GM21786 (cell line): ENCODE data around the gene GNG7.
"Not testable (repeated sequence)": the region's sequence is repeated elsewhere in the genome, so short reads cannot be mapped to it uniquely, and the experiment has no call there.

ENCODE experiments used
- ATAC-seq: cut with Tn5 transposase; IDR thresholded peaks from one replicate; pipeline ENCODE4 v1.9.1; 2021; ENCODE audit not compliant: unreplicated experiment

GNG7 gene

DNA sequence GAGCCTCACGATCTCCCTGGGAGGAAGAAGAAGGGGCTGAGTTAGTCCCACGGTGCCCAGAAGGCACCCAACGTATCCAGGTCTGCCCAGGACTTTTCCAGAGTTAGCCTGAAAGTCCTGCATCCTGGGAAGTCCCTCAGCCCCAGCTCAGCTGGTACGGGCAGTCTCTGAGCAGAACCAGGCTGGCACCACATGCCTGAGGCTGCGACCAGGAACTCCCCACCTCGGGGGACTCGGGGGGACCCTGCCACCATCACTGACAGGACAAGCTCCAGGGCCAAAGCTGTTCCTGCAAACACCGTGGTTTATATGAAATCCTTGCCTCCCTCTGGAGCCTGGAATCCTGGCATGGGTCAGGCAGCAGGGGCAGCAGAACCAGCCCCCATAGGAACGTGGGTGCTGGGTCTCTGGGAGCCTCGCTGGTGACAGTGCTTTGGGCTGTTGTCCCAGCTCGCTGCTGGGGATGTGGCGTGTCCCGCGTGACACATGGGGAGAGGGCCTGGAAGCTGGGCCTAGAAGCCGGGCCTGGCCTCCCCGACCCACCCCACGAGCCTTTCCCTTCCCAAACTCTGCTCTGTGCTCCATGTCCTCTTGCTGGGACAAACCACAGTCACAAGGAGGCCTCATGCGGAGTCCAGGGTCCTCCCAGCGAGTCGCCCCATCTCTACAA is 55.5 kb downstream of the GNG7 start:
- ATAC-seq, result no peak

DNA sequence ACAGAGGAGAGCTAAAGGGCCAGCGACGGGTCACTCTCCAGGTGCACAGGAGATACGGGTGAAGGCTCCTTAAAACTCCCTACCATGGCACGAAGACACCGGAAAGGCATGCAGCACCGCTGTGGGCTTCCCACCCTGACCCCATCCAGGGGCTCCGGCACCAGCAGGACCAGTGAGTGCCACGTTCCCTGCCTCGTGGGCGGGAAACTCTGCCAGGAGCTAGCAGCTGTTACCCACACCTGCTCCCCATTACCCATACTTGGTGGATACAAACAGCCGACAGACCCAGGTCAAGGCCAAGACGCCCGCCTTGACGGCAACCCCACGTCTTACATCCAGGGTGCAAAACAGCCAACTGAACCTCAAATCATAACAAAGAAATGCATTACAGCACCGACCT is 56.7 kb downstream of the GNG7 start:
- ATAC-seq, result no peak

DNA sequence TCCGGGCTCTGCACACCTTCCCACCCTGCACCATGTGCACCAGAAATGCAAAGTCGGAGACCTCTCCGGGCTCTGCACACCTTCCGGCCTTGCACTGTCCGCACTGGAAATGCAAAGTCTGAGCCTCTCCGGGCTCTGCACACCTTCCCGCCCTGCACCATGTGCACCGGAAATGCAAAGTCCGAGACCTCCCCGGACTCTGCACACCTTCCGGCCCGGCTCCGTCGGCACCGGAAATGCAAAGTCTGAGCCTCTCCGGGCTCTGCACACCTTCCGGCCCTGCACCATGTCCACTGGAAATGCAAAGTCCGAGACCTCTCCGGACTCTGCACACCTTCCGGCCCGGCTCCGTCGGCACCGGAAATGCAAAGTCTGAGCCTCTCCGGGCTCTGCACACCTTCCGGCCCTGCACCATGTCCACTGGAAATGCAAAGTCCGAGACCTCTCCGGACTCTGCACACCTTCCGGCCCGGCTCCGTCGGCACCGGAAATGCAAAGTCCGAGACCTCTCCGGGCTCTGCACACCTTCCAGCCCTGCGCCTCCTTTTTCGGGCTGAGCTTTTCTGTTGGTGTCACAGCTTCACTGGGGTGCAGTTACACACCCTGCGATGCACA is 59.3 kb downstream of the GNG7 start:
- ATAC-seq, result not testable (repeated sequence)

DNA sequence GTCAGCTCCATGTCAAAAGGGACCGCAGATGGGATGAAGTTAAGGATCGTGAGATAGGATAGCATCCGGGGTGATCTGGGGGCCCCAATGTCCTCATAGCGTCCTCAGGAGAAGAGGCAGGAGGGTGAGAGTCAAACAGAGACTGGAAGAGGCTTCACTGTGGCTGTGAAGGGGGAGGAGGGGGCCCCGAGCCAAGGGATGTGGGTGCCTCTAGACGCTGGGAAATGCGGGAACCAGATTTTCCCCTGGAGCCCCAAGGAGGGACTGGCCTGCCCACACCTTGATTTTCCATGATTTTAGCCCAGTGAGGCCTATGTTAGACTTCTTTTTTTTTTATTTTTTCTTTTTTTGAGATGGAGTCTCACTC is 61.2 kb downstream of the GNG7 start:
- no peak for ATAC-seq

DNA sequence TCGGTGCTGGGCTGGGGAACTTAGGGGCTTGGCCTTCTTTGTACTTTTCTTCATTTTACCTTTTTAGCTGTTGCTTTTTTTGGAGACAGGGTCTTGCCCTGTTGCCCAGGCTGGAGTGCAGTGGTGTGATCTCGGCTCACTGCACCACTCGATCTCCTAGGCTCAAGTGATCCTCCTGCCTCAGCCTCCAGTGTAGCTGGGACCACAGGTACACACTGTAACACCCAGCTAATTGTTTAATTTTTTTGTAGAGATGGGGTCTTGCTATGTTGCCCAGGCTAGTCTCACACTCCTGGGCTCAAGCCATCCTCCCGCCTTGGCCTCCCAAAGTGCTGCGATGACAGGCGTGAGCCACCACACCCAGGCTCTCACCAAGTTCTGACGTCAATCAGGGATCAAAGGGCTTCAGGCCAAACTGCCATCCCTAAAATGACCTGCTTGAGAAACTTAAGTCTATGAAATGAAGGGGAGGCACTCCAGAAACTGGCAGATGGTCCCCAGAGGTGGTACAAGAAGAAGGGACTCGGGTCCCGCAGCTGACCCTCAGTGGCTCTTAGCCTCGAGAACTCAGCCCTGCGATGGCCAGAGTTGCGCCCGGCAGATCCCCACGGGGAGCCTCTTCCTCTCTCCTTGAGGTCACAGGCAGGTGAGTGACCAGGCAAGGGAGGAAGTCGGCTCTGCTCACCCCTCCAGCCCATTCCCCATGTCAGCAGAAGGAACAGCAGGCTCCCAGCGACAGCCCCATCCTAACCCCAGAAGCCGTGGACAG is 61.7 kb downstream of the GNG7 start:
- ATAC-seq, result no peak

DNA sequence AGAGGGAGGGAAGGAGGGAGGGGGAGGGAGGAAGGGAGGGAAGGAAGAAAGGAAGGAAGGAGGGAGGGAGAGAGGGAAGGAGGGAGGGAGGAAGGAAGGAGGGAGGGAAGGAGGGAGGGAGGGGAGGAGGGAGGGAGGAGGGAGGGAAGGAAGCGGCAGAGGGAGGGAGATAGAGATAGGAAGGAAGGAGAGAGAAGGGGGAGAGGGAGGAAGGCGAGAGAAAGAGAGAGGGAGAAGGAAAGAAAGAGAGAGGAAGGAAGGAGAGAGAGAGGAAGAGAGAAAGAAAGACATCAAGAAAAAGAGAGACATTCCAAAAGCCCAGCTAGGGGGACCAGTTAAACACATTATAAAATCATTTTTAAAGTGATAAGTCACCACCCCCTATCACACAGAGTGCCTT is 62.5 kb downstream of the GNG7 start:
- ATAC-seq, result no peak

DNA sequence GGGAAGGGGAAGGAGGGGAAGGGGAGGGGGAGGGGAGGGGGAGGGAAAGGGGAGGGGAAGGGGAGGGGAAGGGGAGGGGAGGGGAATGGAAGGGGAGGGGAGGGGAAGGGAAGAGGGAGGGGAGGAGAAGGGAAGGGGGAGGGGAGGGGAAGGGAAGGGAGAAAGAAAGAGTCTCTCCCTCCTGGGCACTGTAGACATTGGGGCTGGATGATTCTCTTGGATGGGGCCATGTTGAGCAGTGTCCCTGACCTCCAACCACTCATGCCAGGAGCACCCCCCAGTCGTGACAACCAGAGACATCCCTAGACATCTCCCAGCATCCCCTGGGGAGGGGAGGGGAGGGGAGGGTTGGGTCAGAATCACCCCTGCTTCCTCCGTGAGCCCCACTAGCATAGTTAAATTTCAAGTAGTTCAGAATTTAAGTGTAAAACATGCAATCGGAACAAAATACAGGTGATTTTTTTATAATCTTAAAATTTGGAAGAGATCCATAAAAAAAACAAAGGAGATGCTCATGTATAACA is 64.0 kb downstream of the GNG7 start:
- no peak for ATAC-seq

DNA sequence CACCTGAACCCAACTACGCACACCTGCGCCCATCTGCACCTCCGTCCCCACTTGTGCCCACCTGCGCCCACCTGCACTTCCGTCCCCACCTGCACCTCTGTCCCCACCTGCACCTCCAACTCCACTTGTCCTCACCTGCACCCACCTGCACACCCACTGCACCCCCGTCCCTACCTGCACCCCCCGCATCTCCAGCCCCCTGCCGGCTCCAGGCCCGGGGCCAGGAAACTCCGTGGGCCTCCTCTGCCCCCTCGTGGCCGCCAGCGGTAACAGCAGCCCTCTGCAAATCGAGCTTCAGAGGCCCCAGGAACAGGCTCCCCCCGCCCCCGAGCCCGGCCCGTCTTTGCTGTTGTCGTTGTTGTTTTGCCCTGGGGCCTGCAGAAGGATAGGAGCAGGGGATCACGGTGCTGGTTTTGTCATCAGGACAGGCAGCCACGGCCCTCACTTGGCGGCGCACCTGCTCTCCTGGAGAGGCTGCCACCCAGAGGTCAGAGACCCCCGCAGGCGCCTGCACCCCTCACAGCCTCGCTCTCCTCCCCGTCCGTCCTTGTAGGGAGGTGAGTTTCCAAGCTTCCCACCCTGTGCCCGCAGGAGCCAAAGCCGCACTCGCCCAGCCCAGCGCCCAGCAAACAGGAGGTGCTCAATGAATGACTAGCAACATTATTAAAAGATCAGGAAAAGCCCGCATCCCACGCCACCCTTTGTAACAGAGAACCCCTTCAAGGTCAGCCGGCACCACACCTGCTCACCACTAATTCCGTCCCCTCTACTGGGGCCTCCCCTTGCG is 65.4 kb downstream of the GNG7 start:
- no peak for ATAC-seq

DNA sequence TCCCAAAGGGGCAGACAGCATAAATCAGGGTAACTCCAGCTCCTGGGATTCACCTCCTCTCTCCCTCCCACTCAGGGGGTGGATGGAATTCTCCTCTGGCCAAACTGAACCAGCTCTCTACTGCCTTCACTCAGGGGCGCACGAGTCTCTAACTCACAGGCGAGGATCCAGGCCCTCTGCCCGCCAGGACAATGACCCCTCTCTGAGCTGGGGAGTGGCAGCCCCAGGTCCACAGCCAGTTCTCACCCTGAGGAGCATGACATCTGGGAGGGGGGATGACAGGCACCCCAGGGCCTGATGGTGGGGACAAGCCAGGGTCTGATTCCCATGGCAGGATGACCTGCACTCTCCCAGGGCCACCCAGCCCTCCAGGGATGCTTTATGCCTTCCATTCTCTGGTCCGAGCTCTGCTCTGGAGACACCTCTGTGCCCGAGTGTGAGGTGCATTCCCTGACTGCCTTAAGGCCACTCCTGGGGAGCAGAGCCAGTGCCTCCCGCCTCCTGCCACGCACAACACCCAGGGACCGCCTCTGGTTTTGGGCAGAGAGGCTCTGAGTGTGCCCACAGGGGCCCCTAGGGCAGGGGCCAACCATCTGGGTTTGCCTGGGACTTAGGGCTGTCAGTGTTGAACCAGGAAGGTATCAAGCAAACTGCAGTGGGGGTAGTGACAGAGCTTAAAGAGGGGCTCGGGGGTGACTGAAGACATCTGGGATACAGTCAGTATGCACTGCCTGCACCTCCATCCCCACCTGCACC is 66.2 kb downstream of the GNG7 start:
- no peak for ATAC-seq

DNA sequence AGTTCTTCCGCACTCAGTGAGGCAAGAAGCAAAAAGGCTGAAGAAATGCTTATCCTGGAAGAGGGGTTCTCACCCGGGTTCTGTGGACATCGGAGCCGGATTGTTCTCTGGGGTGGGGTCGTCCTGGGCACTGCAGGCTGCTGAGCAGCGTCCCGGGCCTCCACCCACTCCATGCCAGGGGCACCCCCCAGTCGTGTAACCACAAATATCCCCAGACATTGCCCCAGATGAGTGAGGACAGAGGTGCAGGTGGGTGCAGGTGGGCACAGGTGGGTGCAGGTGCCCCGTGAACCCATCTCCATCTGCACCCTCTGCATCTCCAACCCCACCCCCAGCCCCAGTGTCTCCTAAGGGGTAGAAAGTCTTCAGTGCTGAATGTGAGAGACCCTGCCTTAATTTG is 67.5 kb downstream of the GNG7 start:
- ATAC-seq, result no peak

DNA sequence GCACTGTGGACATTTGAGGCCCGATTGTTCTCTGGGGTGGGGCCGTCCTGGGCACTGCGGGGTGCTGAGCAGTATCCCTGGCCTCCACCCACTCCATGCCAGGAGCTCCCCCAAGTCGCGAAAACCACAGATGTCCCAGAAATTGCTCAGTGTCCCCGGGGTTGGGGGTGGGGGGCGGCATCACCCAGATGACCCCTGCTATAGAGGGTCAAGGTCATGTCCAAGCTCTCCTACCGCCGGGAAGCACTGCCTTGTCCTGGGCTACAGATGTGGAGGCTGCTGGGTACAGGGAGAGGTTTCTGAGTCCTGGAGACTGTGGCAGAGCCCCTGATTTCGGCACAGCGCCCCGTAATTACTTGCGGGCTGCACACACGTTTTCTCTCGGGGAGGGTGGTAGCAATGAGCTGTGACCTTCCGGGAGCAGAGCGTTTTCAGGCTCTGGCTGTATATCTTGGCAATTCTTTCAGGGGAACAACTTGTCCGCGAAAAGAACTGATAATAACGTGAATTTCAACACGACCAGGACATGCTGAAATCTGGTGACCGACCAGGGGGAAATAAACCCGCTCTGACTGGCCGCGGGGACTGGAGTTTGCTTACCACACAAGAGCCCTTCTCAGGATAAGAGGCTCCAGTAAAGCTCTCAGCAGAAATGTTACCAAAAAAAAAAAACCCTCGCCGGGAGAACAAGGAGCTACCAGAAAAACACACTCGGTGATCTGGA is 68.1 kb downstream of the GNG7 start:
- no peak for ATAC-seq

DNA sequence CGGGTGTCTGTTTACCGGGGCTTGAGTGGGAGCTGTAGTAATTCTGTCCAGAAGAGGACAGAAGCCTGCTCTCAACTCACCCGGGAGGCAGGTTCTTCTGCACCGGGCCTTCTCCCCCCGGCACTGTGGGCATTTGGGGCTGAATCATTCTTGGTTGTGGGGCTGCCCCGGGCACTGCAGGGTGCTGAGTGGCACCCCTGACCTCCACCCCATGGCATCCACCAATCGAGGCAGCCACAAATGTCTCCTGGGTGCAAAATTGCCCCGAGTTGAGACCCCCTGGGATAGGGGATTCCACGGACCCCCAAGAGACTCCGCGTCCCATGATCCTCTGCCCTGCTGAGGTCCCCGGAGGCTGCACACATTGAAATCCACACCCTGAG is 68.8 kb downstream of the GNG7 start:
- no peak for ATAC-seq

DNA sequence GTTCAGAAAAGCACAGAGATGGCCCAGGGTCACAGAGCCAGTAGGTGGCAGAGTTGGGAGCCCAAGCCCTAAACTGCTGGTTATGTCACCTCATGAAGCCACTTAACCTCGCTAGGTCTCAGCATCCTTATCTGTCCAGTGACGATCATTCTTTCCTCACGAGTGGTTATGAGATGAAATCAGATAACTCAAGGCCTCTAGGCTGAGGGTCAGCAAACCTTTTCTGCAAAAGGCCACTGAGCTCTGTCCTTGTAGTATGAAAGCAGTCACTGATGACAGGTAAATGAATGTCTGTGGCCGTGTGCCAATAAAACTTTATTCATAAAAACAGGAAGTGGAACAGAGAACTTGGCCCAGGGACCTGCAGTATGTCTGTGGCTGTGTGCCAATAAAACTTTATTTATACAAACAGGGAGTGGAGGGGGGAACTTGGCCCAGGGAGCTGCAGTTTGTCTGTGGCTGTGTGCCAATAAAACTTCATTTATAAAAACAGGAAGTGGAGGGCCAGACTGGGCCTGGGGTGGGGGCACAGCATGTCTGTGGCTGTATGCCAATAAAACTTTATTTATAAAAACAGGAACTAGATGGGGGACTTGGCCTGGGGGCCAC is 71.2 kb downstream of the GNG7 start:
- ATAC-seq, result no peak

DNA sequence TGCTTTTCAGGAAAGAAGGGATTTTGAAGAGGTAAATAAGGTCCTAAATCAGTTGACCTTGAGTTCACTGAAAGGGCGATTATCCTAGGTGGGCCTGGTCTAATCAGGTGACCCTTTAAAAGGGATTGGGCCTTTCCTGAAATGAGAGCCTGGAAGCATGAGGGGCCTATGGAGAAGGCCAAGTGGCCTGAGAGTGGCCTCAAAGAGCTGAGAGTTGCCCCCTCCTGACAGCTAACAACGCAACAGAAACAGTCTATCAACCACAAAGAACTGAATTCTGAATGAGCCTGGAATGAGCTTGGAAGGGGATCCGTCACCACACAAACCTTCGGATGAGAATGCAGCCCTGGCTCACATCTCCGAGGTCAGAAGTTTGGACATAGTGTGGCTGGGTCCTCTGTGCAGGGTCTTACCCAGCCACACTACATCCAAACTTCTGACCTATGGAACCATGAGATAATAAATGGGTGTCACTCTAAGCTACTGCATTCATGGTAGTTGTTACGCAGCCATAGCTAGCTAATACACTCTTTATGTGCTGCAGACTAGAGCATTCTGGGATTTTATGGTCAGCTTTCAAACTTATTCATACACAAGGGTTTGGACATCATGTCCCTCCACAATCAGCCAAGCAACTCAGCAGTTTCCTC is 72.0 kb downstream of the GNG7 start:
- ATAC-seq, result no peak

DNA sequence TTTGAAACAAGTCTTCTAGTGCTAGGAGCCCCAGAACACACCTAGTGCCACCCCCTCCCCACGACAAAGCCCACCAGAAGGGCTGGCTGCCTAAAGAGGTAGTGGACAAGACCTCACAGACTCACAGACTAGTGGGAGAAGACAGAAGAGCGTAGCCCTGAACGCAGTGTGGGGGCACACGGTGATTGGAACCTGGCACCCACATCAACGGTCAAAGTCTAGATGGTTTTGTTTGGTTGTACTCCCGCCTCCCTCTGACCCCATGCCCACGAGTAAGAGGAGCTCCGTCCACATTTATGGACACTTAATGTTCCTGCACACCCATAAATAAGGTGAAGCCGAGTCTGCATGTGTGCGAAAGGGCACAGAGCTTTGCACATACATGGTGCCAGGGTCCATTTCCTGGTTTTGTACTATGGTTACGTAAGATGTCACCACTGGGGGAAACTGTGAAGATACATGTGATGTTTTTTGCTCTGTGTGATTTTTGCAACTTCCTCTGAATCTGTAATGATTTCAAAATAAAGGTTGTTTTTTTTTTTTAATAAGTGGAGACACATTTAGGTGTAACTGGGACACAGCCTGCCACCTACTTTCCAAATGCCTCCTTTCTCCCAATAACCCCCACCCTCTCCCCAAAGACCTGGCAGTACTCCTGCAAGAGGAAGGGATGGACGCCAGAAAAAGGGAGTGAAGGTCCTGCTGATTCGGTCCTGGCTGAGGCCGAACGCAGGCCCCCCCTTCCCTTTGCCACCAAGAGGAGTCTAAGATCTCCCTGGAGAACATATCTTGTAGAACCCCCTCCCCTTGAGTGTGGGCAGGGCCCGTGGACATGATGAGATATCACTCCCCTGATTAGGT is 72.8 kb downstream of the GNG7 start:
- ATAC-seq, result no peak

DNA sequence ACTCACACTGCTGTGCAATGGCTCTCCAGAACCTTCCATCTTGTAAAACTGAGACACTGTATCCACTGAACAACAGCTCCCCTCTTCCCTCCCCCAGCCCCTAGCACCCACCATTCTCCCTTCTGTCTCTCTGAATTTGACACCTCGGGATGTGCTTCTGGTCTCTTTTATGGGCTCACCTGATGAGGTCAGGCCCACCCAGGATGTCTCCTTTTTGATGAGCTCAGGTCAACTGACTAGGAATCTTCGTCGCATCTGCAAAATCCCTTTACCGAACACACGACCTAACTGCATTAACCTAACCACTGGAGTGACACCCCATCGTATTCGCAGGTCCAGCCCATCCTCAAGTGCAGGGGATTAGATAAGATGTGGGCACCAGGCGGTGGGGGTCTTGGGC is 73.9 kb downstream of the GNG7 start:
- ATAC-seq, result no peak

DNA sequence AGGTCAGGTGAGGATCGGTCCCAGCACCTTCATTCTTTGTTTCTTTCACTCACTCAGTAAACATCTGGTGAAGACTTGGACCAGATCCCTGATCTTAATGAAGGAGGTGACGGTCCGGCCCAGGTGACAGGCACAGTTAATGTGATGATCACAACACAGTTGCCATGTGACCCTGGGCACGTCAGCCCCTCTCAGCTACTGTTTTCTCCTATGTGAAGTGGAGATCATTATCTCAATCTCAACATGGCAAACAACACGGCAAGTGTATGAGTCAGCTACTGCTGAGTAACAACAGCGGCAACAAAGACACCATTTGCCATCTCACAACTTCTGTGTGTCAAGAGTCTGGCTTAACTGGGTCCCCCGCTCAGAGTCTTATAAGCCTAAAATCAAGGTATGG is 74.6 kb downstream of the GNG7 start:
- ATAC-seq, result no peak

DNA sequence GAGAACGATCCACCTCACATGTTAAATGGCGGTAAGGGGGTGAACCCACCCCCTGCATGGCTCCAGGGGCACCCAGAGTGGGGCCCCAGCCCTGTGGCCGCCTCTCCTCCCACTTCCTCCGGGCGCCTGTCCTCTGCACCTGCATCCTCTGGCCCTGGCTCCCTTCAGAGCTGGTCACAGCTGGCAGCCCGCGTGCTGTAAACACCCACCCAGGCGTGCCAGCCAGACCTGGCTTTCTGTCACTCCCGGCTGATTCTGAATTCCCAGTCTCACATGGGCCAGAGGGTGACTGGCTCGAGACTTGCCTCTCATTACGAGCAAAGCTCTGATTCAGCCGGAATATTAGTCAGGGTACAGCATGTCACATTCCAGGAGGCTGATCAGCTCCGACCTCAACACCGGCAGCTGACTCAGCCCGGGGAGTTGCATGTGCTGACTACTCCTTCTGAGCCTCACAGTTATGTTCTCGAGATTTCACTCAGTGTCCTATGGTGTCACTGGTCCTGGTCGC is 75.1 kb downstream of the GNG7 start:
- ATAC-seq, result no peak
